GM12801 (cell line): Measurements from ENCODE around the gene CAMK2D.

Source experiments
- CTCF ChIP-seq: IDR thresholded peaks from one replicate; pipeline ENCODE4 v1.5.1; 2011; ENCODE audit warnings: control low read depth; ENCODE audit not compliant: insufficient read length; ENCODE audit errors: extremely low read depth

Gene CAMK2D

GRCh38 chr4:113761620-113762185 is at the start of gene CAMK2D:
Gene CAMK2D (minus strand): TSS chr4:113761738. CDS start chr4:113761068, 670 bp downstream.
- no peak for TF ChIP-seq CTCF

- no peak for TF ChIP-seq CTCF
These were observed 49.4 kb upstream of the CAMK2D start for GRCh38 chr4:113810906-113811305.

GRCh38 chr4:113809311-113809710 is 47.8 kb upstream of the CAMK2D start:
- no peak for TF ChIP-seq CTCF

- TF ChIP-seq CTCF: no peak
These were observed 45.3 kb upstream of the CAMK2D start for GRCh38 chr4:113806850-113807249.

- TF ChIP-seq CTCF: no peak
These were observed 40.3 kb upstream of the CAMK2D start for GRCh38 chr4:113801882-113802281.

GRCh38 chr4:113790478-113790877 is 28.9 kb upstream of the CAMK2D start:
- TF ChIP-seq CTCF: no peak

GRCh38 chr4:113788888-113789287 is 27.4 kb upstream of the CAMK2D start:
- TF ChIP-seq CTCF: no peak
